D721Med (cell line): ENCODE measurements around the gene RIPOR2.

Experiments used
- DNase-seq: peaks from one replicate; pipeline ENCODE4 v3.0.0; 2011; ENCODE audit warnings: low spot score; ENCODE audit not compliant: insufficient read length
- FAIRE-seq: peaks from 2 replicates; lab custom pipeline; 2011; peaks lifted over from hg19 to GRCh38; lab: Jason Lieb, UNC
- TF ChIP-seq, protein P1 (sequence below): IDR thresholded peaks from 2 replicates; pipeline ENCODE4 v1.5.1; 2012; ENCODE audit warnings: mild to moderate bottlenecking, control low read depth; ENCODE audit not compliant: insufficient read depth; ENCODE audit errors: missing control alignments

The RIPOR2 gene

GRCh38 chr6:24910331-24910960 is 25.3 kb downstream of the RIPOR2 start:
- TF ChIP-seq, protein P1, sequence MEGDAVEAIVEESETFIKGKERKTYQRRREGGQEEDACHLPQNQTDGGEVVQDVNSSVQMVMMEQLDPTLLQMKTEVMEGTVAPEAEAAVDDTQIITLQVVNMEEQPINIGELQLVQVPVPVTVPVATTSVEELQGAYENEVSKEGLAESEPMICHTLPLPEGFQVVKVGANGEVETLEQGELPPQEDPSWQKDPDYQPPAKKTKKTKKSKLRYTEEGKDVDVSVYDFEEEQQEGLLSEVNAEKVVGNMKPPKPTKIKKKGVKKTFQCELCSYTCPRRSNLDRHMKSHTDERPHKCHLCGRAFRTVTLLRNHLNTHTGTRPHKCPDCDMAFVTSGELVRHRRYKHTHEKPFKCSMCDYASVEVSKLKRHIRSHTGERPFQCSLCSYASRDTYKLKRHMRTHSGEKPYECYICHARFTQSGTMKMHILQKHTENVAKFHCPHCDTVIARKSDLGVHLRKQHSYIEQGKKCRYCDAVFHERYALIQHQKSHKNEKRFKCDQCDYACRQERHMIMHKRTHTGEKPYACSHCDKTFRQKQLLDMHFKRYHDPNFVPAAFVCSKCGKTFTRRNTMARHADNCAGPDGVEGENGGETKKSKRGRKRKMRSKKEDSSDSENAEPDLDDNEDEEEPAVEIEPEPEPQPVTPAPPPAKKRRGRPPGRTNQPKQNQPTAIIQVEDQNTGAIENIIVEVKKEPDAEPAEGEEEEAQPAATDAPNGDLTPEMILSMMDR = no peak
- FAIRE-seq (no peak), DNase-seq (no peak)

DNA sequence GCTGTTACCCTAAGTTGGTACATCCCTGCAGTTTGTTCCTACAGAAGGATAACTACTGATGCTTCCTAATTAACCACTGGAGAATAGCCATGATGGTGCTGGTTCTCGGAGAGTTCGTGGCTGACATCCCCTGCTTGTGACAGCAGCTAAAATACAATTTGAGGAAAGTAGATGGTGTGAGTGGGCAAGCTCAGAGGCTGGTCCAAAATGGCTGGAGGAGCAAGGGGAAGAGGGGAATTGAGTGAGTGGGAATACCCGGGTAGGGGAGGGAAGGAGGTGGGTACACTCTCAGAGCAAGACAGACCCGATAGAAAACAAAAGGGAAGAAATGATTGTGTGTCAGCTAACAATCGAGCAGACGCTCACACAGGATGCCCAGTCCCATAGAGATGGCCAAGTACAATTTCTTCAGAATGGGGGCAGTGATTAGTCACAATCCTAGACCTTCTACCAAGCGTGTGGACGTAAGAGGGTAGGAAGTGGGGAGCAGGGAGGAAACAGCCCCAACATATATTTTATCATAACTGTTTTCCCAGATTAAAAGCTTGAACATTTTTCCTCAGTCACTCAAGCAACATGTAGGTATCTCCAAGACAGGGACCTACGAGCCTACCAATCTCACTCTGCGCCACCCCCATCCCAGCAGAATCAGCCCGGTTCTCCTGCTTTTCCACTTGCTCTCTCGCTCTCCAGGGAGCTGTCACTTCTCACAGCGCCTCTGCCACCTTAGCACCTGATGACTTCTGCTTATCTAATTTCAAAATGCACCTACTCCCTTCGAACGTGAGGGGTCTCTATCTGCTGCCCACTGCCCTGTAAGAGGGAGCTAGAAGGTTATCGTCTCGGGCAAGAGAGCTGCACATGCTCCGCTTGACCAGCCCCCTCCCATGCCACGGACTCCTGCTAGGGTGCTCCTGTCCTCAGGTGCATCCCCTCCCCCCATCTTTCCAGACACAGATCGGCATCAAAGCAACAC is 26.2 kb downstream of the RIPOR2 start:
- TF ChIP-seq, protein P1 = no peak
- DNase-seq = no peak
- no peak for FAIRE-seq

DNA sequence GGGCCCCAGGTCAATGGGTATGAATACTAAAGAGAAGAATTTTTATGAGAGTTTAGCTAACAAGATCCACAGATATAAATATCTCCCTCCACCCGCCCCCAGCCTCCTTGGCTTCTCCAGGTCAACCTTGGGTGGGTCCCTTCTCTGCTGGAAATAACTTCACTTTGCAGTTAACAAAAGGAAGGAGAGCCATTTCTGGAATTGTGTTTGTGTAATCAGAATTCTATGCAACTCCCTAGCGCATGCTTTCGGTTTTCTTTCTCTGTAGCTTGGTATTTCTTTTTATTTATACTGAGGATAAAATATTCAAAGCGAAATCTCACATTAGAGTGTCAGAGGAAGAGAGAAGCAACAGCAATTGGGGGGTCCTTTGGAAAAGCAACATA is 27.1 kb downstream of the RIPOR2 start:
- DNase-seq (no peak), FAIRE-seq (no peak)
- TF ChIP-seq, protein P1 = no peak

- FAIRE-seq = no peak
- no peak for DNase-seq
- TF ChIP-seq, protein P1 = no peak
Observed at GRCh38 chr6:24907919-24908649, 27.7 kb downstream of the RIPOR2 start.

GRCh38 chr6:24906314-24906713 is 29.4 kb downstream of the RIPOR2 start:
- FAIRE-seq (no peak), DNase-seq (no peak)
- TF ChIP-seq, protein P1 = no peak

DNA sequence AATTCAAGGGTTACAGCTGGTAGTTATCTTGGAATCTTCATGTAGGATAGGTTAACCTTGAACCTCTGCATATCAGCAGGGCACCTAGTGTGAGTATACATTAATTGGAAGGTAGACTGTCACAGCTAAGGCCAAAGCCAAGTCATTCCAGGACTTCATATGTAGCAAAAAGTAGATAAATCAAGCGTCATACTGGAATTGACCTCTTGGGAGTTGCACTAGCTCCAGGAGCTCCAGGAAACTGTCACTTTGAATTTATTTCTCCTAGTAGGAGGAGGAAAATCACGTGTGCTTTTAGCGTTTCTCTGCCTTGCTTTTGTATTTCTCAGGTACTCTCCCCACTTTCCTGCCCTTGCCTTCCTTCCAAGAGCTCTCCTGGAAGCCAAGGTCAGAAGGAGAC is 30.3 kb downstream of the RIPOR2 start:
- TF ChIP-seq, protein P1 = no peak
- no peak for FAIRE-seq
- DNase-seq = no peak
